ENCODE results near the gene CYTH3.

CYTH3 gene

DNA sequence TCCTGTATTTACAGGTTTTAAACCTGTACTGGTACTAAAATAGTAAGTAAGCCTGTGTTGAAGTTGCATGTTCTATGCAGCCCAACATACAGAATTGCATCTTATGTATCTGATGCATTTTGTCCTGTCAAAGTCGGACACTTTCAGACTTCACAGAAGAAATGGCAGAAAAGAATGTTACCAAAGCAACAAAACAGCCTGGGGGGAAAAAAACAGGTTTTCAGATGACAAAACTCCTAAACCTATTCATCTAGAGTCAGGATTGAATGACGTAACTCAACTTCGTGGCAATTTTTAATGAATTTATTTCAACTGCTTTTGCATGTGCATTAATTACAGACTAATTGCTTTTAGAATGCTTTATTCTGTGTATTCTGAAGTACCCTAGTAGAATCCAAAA lies 28.4 kb downstream of the CYTH3 start:
- H4K20me1 ChIP-seq (ENCODE audit: low read depth, low read length) = no peaks in the 10 kb centered on the region

GRCh38 chr7:6243168-6243567 lies 29.3 kb downstream of the CYTH3 start:
- no peak overlapping the region for H3K27ac ChIP-seq (ENCODE audit: low read depth, low read length)
- H3K4me2 ChIP-seq (ENCODE audit: low read depth, low read length, poor library complexity, severe bottlenecking) = no peak overlapping the region
- no peaks in the 10 kb centered on the region for H3K9me3 ChIP-seq (ENCODE audit: insufficient read depth, low read length)
- no peaks in the 10 kb centered on the region for H4K20me1 ChIP-seq (ENCODE audit: low read depth, low read length)
- no peak overlapping the region for H3K9ac ChIP-seq (ENCODE audit: low read length)
- no peak overlapping the region for H3K4me3 ChIP-seq (ENCODE audit: insufficient read depth, low read length, poor library complexity, severe bottlenecking)
- TF ChIP-seq CTCF (IDR thresholded peaks at IDR 0.05; ENCODE audit: insufficient read depth, low read length, poor library complexity, severe bottlenecking) (no peak), EZH2phosphoT487 (conservative IDR thresholded peaks at IDR 0.05; ENCODE audit: low read length) (no peak)
- no peaks in the 10 kb centered on the region for H3K79me2 ChIP-seq (ENCODE audit: insufficient read depth, low read length)
- H3K9me2 ChIP-seq (replicated peaks; ENCODE audit: insufficient read depth, low read length) = no peaks in the 10 kb centered on the region
- H3K27me3 ChIP-seq (ENCODE audit: low read length) = no peaks in the 10 kb centered on the region
- no peaks in the 10 kb centered on the region for H3F3A ChIP-seq (ENCODE audit: insufficient read depth)
- H3K36me3 ChIP-seq (ENCODE audit: low read length) = no peaks in the 10 kb centered on the region
- no peak overlapping the region for H2AFZ ChIP-seq (ENCODE audit: low read depth, low read length, severe bottlenecking)

More for the DNA sequence above, 28.4 kb downstream of the CYTH3 start:
- H3K9me2 ChIP-seq (replicated peaks; ENCODE audit: insufficient read depth, low read length) = no peaks in the 10 kb centered on the region
- H3K4me2 ChIP-seq (ENCODE audit: low read depth, low read length, poor library complexity, severe bottlenecking) = no peak overlapping the region
- no peaks in the 10 kb centered on the region for H3K79me2 ChIP-seq (ENCODE audit: insufficient read depth, low read length)
- H3K9ac ChIP-seq (ENCODE audit: low read length) = no peak overlapping the region
- no peak overlapping the region for H3K27ac ChIP-seq (ENCODE audit: low read depth, low read length)
- no peaks in the 10 kb centered on the region for H3K27me3 ChIP-seq (ENCODE audit: low read length)
- H3K4me3 ChIP-seq (ENCODE audit: insufficient read depth, low read length, poor library complexity, severe bottlenecking) = no peak overlapping the region
- no peak for TF ChIP-seq EZH2phosphoT487 (conservative IDR thresholded peaks at IDR 0.05; ENCODE audit: low read length)
- no peak for TF ChIP-seq CTCF (IDR thresholded peaks at IDR 0.05; ENCODE audit: insufficient read depth, low read length, poor library complexity, severe bottlenecking)
- no peaks in the 10 kb centered on the region for H3K36me3 ChIP-seq (ENCODE audit: low read length)
- no peaks in the 10 kb centered on the region for H3K9me3 ChIP-seq (ENCODE audit: insufficient read depth, low read length)
- H2AFZ ChIP-seq (ENCODE audit: low read depth, low read length, severe bottlenecking) = no peak overlapping the region
- H3F3A ChIP-seq (ENCODE audit: insufficient read depth) = no peaks in the 10 kb centered on the region

GRCh38 chr7:6242561-6242960 lies 29.9 kb downstream of the CYTH3 start:
- Histone ChIP-seq H3K9me3 (ENCODE audit: insufficient read depth, low read length) (no peaks in the 10 kb centered on the region), H3K4me2 (ENCODE audit: low read depth, low read length, poor library complexity, severe bottlenecking) (no peak overlapping the region), H3F3A (ENCODE audit: insufficient read depth) (no peaks in the 10 kb centered on the region), H3K36me3 (ENCODE audit: low read length) (no peaks in the 10 kb centered on the region), H3K9me2 (replicated peaks; ENCODE audit: insufficient read depth, low read length) (no peaks in the 10 kb centered on the region), H3K9ac (ENCODE audit: low read length) (no peak overlapping the region), H3K79me2 (ENCODE audit: insufficient read depth, low read length) (no peaks in the 10 kb centered on the region), H2AFZ (ENCODE audit: low read depth, low read length, severe bottlenecking) (no peak overlapping the region), H3K27ac (ENCODE audit: low read depth, low read length) (no peak overlapping the region), H3K4me3 (ENCODE audit: insufficient read depth, low read length, poor library complexity, severe bottlenecking) (no peak overlapping the region), H3K27me3 (ENCODE audit: low read length) (no peaks in the 10 kb centered on the region), H4K20me1 (ENCODE audit: low read depth, low read length) (no peaks in the 10 kb centered on the region)
- TF ChIP-seq CTCF (IDR thresholded peaks at IDR 0.05; ENCODE audit: insufficient read depth, low read length, poor library complexity, severe bottlenecking) (no peak), EZH2phosphoT487 (conservative IDR thresholded peaks at IDR 0.05; ENCODE audit: low read length) (no peak)

- no peaks in the 10 kb centered on the region for H3K27me3 ChIP-seq (ENCODE audit: low read length)
- no peak overlapping the region for H3K4me2 ChIP-seq (ENCODE audit: low read depth, low read length, poor library complexity, severe bottlenecking)
- H3K27ac ChIP-seq (ENCODE audit: low read depth, low read length) = no peak overlapping the region
- H4K20me1 ChIP-seq (ENCODE audit: low read depth, low read length) = no peaks in the 10 kb centered on the region
- H3K36me3 ChIP-seq (ENCODE audit: low read length) = no peaks in the 10 kb centered on the region
- H3K79me2 ChIP-seq (ENCODE audit: insufficient read depth, low read length) = no peaks in the 10 kb centered on the region
- no peaks in the 10 kb centered on the region for H3F3A ChIP-seq (ENCODE audit: insufficient read depth)
- no peak for TF ChIP-seq CTCF (IDR thresholded peaks at IDR 0.05; ENCODE audit: insufficient read depth, low read length, poor library complexity, severe bottlenecking)
- no peak for TF ChIP-seq EZH2phosphoT487 (conservative IDR thresholded peaks at IDR 0.05; ENCODE audit: low read length)
- H2AFZ ChIP-seq (ENCODE audit: low read depth, low read length, severe bottlenecking) = no peak overlapping the region
- no peaks in the 10 kb centered on the region for H3K9me3 ChIP-seq (ENCODE audit: insufficient read depth, low read length)
- no peaks in the 10 kb centered on the region for H3K9me2 ChIP-seq (replicated peaks; ENCODE audit: insufficient read depth, low read length)
- no peak overlapping the region for H3K9ac ChIP-seq (ENCODE audit: low read length)
- H3K4me3 ChIP-seq (ENCODE audit: insufficient read depth, low read length, poor library complexity, severe bottlenecking) = no peak overlapping the region
Observed at GRCh38 chr7:6241607-6241973, 30.8 kb downstream of the CYTH3 start.

Data from SU-DHL-6 (cell line).